RWPE2 (cell line): Measurements from ENCODE around the gene HILPDA.
"Not testable (repeated sequence)": the region's sequence is repeated elsewhere in the genome, so short reads cannot be mapped to it uniquely, and the experiment has no call there.

Experiments used
- ATAC-seq: fragments of 200-7000 bp; cut with Tn5 transposase; 3 replicates; pipeline ENCODE4 v1.9.1; 2021; ENCODE audit warnings: low read depth
- DNase-seq: peaks from one replicate; pipeline ENCODE4 v3.0.0-alpha.2; 2020; ENCODE audit warnings: low spot score
- H3K27ac ChIP-seq: fragments of 450-650 bp; 2 replicates; pipeline ENCODE4 v1.5.1; 2017; ENCODE audit warnings: mild to moderate bottlenecking; ENCODE audit not compliant: poor library complexity, severe bottlenecking
- H3K27me3 ChIP-seq: fragments of 250-450 bp; sonication (Bioruptor Pico); 2 replicates; pipeline ENCODE4 v1.5.1; 2021; ENCODE audit warnings: mild to moderate bottlenecking, moderate library complexity; ENCODE audit not compliant: insufficient read depth, poor library complexity, severe bottlenecking
- H3K36me3 ChIP-seq: fragments of 250-450 bp; sonication (Bioruptor Pico); 2 replicates; pipeline ENCODE4 v1.5.1; 2020; ENCODE audit warnings: low read depth, mild to moderate bottlenecking, moderate library complexity
- H3K4me1 ChIP-seq: fragments of 250-450 bp; sonication (Bioruptor Pico); 2 replicates; pipeline ENCODE4 v1.5.1; 2021; ENCODE audit warnings: mild to moderate bottlenecking, moderate library complexity; ENCODE audit not compliant: insufficient read depth, poor library complexity, severe bottlenecking
- H3K4me3 ChIP-seq: fragments of 250-450 bp; sonication (Bioruptor Pico); 2 replicates; pipeline ENCODE4 v1.5.1; 2021; ENCODE audit warnings: mild to moderate bottlenecking, moderate library complexity; ENCODE audit not compliant: severe bottlenecking
- H3K9me3 ChIP-seq: fragments of 250-450 bp; sonication (Bioruptor Pico); 2 replicates; pipeline ENCODE4 v1.5.1; 2021; ENCODE audit warnings: mild to moderate bottlenecking, moderate library complexity; ENCODE audit not compliant: severe bottlenecking
- TF ChIP-seq, protein P1 (sequence below): fragments of 450-650 bp; IDR thresholded peaks from one replicate; pipeline ENCODE4 v1.5.1; 2017; ENCODE audit warnings: mild to moderate bottlenecking, moderate library complexity; ENCODE audit not compliant: poor library complexity, severe bottlenecking

Gene HILPDA

DNA sequence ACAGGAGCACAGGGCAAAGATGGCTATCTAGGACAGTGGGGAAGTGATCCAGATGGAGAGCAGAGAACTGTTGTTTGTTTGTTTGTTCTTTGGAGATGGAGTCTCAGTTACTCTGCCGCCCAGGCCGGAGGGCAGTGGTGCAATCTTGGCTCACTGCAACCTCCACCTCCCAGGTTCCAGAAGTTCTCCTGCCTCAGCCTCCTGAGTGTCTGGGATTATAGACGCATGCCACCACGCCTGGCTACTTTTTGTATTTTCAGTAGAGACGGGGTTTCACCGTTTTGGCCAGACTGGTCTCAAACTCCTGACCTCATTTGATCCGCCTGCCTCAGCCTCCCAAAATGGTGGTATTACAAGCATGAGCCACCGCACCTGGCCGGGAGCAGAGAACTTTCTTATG is 41.7 kb downstream of the HILPDA start:
- TF ChIP-seq, protein P1, sequence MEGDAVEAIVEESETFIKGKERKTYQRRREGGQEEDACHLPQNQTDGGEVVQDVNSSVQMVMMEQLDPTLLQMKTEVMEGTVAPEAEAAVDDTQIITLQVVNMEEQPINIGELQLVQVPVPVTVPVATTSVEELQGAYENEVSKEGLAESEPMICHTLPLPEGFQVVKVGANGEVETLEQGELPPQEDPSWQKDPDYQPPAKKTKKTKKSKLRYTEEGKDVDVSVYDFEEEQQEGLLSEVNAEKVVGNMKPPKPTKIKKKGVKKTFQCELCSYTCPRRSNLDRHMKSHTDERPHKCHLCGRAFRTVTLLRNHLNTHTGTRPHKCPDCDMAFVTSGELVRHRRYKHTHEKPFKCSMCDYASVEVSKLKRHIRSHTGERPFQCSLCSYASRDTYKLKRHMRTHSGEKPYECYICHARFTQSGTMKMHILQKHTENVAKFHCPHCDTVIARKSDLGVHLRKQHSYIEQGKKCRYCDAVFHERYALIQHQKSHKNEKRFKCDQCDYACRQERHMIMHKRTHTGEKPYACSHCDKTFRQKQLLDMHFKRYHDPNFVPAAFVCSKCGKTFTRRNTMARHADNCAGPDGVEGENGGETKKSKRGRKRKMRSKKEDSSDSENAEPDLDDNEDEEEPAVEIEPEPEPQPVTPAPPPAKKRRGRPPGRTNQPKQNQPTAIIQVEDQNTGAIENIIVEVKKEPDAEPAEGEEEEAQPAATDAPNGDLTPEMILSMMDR: no peak
- no peak for ATAC-seq
- Histone ChIP-seq H3K4me1 (no peaks in the 10 kb centered on the region), H3K27ac (no peak overlapping the region), H3K9me3 (no peaks in the 10 kb centered on the region), H3K36me3 (peaks cover 7% of the 10 kb centered on the region; the same call in 1 of the 2 replicates), H3K4me3 (no peak overlapping the region), H3K27me3 (no peaks in the 10 kb centered on the region)
- no peak for DNase-seq

DNA sequence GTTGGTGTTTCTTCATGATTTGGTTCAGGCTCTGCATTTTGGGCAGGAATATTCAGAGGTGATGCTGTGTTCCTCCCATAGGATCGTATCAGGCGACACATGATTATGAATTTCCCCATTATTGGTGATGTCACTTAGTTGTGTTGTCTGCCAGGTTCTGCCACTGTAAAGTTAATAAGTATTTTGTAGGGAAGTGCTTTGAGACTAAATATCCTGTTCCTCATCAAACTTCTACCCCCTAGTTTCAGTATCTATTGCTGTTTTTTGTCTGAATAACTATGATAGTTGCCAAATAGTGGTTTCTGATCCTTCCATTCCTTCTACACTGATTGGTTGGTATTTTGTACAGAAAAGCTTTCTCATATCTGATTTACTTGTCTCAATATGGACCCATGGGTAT is 49.7 kb downstream of the HILPDA start:
- not testable (repeated sequence) for ATAC-seq, H3K27me3 ChIP-seq, H3K9me3 ChIP-seq, H3K4me1 ChIP-seq, H3K27ac ChIP-seq, H3K36me3 ChIP-seq, H3K4me3 ChIP-seq, DNase-seq

DNA sequence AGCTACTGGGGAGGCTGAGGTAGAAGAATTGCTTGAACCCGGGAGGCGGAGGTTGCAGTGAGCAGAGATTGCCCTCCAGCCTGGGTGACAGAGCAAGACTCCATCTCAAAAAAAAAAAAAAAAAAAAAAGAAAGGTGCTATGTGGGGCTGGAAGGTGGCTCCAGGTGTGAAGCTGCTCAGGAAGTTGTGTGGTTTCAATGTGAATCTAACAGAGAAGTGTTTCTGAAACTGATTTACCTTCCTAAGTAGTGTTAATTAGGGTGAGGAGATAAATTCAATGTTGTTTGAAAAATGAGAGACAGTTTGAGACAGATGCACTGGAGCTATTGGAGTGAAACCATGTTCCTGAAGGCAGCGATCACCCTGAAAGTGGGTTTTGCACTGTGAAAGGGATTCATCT is 51.1 kb downstream of the HILPDA start:
- ATAC-seq, H3K27ac ChIP-seq: not testable (repeated sequence)

DNA sequence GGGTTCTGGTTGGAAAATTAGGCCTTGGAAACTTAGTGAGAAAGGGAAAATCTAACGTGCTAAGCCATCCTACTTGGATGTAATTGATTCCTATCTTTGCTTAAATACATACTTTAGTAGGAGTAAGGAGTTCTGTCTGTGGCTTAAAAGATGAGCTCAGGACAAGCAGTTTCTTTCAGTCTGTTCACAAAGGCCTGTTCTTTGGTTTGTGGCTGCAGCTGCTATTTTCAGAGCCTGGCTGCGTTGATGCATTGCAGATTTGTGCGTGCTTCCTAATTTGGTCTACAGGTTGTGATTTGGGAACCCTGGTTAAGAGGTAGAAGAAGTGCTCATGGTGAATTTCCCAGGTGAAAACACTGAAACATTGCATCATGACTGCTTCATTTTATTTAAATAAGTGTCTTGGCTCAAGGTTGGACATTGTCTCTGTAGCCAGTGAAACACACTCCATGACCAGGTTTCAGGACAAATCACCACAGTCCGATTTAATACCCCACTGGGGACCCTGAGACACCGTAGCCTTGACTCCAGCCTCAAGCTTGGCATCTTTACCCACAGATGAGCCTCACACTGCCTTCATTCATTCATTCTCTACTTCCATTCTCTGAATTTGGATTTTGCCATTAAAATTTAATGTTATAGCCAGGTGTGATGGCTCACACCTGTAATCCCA is 51.8 kb downstream of the HILPDA start:
- H3K9me3 ChIP-seq, H3K27ac ChIP-seq, H3K36me3 ChIP-seq, DNase-seq, H3K27me3 ChIP-seq, ATAC-seq, H3K4me3 ChIP-seq, H3K4me1 ChIP-seq: not testable (repeated sequence)

More for the DNA sequence above, 51.1 kb downstream of the HILPDA start:
- not testable (repeated sequence) for DNase-seq, H3K4me3 ChIP-seq, H3K4me1 ChIP-seq, H3K9me3 ChIP-seq, H3K27me3 ChIP-seq, H3K36me3 ChIP-seq
